B cell (primary cell): Measurements from ENCODE around the gene PPP4R3A.

Source experiments
- EZH2 ChIP-seq: IDR thresholded peaks from 2 replicates; pipeline ENCODE4 v1.6.1; 2012; ENCODE audit warnings: borderline replicate concordance, low read depth, mild to moderate bottlenecking, moderate library complexity, low read length; ENCODE audit not compliant: insufficient read depth, poor library complexity, severe bottlenecking
- TF ChIP-seq, protein P1 (sequence below): fragments of 200-600 bp; IDR thresholded peaks from one replicate; pipeline ENCODE4 v1.8.0; 2022; ENCODE audit warnings: antibody characterized with exemption, mild to moderate bottlenecking

DNA sequence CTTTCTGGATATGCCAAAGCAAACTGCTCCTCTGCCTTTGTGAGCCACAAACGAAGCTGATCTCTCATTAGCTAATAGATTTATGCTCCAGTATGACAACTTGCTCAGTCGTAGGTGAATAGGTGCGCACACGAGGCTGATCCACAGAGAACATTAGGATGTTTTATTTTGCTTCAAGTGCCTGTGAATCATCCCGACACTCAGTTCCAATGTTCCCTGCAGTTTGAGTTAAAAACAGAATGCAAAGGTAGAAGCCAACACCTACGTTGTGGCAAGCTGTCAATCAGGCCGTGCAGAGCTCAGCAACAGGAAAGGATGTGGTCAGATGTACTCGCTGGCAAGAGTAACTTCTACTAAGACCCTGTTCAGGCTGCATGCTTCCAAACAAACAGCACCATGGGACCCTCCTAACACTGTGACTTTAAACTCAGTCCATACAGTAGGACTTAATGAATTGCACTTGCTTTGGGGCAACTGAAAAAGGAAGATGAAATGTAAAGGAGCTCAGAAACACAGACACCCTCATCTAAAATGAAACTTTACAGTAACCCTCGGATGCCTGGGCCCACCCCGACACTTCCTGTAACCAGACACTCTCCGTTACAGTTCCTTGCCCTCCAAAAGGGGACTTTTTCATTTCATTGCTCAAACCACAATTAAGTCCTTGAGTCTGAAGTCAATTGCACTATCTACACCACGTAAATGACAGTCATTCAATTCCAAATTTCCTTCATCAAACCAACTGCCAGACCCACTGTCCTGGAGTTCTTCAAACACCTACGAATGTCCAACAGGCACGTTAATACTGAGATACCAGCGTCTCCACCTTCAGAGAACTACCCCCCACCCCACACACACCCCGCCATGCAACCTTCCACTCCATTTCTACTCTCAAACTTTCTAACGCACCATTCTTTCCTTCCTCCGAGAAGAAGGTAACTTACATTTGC lies 94.0 kb downstream of the PPP4R3A start:
- TF ChIP-seq, protein P1, sequence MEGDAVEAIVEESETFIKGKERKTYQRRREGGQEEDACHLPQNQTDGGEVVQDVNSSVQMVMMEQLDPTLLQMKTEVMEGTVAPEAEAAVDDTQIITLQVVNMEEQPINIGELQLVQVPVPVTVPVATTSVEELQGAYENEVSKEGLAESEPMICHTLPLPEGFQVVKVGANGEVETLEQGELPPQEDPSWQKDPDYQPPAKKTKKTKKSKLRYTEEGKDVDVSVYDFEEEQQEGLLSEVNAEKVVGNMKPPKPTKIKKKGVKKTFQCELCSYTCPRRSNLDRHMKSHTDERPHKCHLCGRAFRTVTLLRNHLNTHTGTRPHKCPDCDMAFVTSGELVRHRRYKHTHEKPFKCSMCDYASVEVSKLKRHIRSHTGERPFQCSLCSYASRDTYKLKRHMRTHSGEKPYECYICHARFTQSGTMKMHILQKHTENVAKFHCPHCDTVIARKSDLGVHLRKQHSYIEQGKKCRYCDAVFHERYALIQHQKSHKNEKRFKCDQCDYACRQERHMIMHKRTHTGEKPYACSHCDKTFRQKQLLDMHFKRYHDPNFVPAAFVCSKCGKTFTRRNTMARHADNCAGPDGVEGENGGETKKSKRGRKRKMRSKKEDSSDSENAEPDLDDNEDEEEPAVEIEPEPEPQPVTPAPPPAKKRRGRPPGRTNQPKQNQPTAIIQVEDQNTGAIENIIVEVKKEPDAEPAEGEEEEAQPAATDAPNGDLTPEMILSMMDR: no peak
- no peak for TF ChIP-seq EZH2
